HG03432 (cell line): Measurements from ENCODE around the gene TANK.
"Not testable (repeated sequence)": the region's sequence is repeated elsewhere in the genome, so short reads cannot be mapped to it uniquely, and the experiment has no call there.

Experiments used
- ATAC-seq: cut with Tn5 transposase; IDR thresholded peaks from one replicate; pipeline ENCODE4 v1.9.1; 2021; ENCODE audit warnings: mild to moderate bottlenecking, moderate library complexity; ENCODE audit not compliant: unreplicated experiment

TANK gene

DNA sequence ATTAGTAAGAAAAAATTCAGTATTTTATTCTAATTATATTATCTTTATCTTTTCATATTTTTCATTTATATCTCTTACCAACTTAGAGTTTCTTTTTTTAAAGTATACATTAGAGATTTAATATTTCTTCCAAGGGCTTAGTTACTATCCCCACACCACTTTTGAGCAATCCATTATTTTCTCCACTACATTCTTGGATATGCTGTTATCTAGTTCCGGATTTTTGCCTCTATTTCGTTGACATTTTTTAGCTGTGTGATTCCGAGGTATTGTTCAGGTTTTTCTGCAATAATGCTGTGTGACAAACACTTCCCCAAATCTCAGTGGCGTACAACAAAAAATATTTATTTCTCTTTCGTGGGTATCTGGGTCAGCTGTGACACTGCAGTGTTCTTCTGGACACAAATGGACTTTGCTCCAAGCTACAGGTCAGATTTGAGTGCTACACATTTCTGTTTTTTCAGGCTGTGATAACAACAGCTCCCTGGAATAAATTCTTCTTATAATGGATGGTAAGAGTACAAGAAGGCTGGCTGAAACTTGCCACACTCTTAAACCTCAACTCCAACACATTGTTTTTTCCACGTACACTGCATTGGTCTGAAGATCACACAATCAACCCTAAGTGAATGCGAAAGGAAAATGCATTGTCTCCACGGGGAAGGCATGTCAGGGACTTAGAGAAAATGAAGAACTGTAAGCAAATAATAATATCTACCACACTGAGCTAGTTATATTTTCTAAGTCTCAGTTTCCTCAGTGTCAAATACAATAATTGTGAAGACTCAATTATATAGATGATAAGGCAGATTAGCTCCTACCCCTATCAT lies 97.1 kb downstream of the TANK start:
- no peak for ATAC-seq

DNA sequence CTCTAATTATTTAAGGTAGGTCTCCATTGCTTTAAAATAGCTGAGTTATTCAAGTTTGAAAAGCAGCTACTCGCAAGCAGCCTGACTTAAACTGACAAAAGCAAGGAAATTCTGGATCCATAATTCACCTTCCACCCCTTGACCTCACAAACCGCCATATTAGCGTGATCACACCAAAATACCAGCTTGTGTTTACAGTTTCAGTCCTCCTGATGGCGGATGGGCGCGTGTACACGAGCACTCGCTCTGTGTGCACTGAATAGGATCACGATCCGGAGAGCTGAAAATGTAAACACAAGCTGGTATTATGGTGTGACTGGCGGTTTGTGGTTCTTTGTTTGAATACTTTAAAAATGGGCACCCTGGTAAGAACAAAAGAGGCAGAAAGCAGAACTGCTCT lies 105.6 kb downstream of the TANK start:
- no peak for ATAC-seq

DNA sequence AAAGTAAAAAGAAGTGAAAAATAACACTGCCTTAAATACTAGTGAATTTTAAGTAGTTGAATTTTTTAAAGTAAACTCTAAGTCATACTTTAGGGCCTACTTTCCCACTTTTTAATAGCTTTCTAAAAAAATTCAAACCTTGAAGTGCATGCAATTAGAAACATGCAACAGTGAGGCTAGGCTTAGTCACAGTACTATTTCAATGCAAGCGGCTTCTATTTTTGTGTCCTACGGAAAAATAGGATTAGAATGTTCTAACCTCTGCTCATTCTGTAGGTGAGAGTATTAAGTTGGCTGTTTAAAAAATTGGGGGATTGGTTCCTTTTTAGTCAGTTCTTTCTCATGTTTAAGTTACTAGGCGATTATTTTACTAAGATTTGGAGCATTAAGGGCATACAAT lies 108.9 kb downstream of the TANK start:
- no peak for ATAC-seq

DNA sequence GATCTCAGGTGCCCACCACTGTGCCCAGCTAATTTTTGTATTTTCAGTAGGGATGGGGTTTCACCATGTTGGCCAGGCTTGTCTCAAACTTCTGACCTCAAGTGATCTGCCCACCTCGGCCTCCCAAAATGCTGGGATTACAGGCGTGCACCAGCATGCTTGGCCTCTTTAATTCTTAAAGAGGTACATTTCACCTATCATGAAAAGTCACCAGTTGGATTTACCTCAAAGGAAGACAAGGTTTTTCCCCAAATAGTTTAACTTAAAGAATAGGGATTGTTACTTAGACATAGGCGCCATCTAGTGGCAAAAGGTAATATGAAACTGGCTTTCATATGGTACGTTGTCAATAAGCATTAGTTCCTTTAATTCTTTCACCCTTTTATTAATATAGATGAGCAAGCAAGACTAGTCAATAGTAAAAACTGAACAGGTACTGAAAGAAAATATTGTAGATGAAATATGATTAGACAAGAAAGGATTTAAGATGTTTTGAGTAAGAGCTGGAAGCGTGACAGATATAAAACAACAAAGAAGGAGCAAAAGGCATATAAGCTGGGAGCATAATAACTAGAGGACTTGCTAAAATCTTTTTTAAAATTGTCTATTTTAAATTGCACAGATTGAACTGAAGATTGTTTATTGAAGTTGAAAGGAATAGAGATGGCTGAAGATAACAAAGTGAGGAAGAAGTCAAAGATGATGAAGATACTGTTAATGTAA lies 113.0 kb downstream of the TANK start:
- ATAC-seq, result peak; percentile 93

DNA sequence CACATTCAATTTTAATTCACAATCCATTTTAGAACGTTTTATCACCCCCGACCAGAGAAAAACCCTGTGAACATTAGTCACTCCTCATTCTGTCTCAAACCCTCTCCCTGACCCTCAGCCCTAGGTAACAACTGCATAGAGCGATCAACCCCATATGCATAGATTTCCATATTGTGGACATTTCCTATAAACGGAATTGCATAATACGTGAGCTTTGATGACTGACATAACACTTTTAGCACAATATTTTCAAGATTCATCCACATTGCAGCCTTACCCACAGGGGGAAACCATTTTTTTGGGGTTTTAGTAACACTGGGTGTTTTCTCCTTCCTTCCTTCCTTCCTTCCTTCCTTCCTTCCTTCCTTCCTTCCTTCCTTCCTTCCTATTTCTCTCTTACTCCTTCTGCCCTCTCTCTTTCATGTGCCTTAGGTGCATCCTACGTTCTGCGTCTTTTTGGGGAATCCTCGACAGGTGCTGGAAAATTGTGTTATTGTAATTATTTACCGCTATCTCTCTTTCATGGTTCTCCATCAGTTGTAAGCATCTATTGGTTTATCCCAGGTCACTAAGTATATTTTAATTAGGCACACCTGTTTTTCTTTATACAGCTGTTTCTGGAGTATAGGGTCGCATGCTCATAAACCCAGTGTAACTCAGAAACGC lies 118.5 kb downstream of the TANK start:
- not testable (repeated sequence) for ATAC-seq

DNA sequence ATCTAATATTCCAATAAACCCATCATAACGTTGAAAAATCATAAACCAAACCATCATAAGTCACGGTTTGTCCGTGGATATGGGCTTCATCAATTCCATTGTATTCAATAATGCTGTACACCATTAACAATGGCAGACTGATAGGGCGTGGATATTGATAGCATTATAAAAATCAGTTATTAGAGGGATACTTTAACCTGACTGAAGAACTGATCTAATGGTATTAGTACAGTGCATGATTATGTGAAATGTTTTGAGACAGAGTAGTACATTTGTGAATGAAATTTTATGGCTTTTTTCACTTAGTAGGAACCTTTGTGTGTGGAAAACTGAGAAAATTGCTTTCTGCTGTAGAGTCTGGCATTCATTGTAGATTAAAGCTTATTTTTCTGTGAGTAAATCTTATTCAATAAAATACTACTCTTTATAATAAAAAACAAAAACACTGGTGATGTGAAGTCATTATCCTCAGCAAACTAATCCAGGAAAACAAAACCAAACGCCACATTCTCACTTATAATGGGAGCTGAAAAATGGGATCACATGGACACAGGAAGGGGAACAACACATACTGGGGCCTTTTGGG lies 119.1 kb downstream of the TANK start:
- not testable (repeated sequence) for ATAC-seq

DNA sequence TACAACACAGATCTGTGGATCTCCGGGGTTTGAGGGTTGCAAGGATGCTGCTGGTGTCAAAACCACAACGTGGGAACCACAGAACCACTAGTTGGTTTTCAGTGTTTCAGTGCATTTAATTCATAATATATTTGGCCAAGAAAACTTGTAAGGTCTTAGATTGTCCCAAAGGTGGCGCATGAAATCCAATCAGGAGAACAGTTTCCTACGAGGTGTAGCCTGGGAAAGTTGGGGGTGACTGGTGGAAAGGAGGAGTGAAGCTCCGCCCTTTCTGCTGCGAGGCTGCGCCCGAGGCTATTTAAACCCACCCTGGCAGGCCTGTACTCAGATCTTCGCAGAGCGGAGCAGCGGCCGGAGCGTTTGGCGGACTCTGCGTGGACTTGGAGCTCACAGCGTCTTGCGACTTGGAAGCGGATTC lies 120.7 kb downstream of the TANK start:
- not testable (repeated sequence) for ATAC-seq

DNA sequence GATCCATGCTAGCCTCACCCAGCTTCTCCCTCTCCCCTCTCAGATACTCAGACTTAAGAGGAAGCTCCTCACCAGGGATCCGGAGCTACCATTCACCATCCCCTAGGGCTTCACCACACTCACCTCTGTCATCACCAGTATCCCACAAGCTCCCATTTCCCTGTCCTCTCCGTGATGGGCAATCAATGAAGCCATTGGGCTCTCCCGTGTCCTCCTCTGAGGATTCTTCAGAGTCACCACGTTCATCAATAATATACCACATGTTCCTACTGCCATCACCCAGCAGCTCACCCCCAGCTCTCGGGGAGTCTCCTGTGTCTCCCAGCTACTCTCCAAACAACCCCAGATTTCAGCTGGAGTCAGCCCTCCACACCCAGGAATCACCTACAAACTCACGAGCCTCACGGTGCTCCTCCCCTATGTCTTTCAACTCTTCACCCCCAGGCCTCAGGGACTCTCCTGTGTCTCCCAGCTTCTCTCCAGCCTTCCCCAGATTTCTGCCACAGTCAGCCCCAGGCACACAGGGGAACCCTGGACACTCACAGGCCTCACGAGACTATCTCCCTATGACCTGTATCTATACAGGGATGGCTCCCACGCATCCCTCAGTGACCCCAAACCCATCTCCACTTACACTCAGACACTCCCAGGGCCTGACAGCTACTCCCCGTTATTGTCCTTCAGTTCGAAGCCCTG lies 121.5 kb downstream of the TANK start:
- ATAC-seq, result not testable (repeated sequence)

DNA sequence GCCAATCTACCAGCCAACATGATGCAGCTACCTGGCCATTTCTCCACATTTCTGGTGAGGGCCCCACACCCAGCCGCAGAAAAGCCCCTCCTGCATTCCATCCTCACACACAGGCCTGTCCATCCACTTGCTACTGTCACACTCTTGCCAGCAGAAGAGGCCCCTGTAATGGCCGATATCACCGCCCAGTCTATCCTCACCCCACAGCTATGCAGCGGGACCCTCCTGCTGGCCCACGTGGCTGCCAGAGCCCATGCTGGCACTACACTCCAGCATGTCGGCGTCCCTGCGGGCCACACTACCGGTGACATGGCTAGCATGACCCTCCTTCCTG lies 122.0 kb downstream of the TANK start:
- ATAC-seq, result not testable (repeated sequence)

DNA sequence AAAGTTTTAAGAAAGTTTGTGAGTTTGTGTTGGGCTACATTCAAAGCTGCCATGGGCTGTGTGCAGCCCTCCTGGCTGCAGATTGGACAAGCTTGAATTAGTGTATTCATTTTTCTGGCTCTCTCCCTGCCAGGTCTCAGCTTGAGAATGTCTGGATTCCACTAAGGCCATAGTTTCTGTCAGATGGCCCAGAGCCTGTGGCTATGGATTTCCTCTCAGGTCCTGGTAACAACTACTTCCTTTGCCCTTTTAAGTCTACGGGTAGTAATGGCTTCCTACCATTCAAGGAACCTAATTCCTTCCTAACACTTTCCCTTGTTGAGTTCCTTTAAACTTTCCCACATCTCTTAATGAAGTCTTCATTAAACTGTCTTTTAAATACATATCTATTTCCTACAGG lies 123.7 kb downstream of the TANK start:
- ATAC-seq, result no peak
